Neural cell (in vitro differentiated cells): Measurements from ENCODE around the gene KCNQ2. TPM values are rescaled to one million over a fixed set of nuclear protein-coding genes. Genes with fewer than 3 reads are reported as not detected.

Source experiments
- H2AFZ ChIP-seq: fragments of 200-600, 300-800 bp; sonication (generic), shearing (Covaris generic); 2 replicates; pipeline ENCODE4 v1.6.0; 2014; ENCODE audit warnings: low read depth, mild to moderate bottlenecking, antibody characterized with exemption, low read length, moderate library complexity
- H3F3A ChIP-seq: fragments of 200-600 bp; shearing (Covaris generic); 2 replicates; pipeline ENCODE4 v1.6.1; 2016; ENCODE audit warnings: mild to moderate bottlenecking, moderate library complexity, mixed read lengths, antibody characterized with exemption, low read length; ENCODE audit not compliant: insufficient read depth, poor library complexity, severe bottlenecking
- H3K27ac ChIP-seq: fragments of 200-600, 300-800 bp; sonication (generic), shearing (Covaris generic); 2 replicates; pipeline ENCODE4 v1.5.1; 2014; ENCODE audit warnings: mild to moderate bottlenecking, low read length, moderate library complexity
- H3K27me3 ChIP-seq: fragments of 300-800, 200-600 bp; sonication (generic), shearing (Covaris generic); 2 replicates; pipeline ENCODE4 v1.6.0; 2014; ENCODE audit warnings: mild to moderate bottlenecking, low read depth, low read length, moderate library complexity; ENCODE audit not compliant: insufficient read depth
- H3K36me3 ChIP-seq: fragments of 300-800, 200-600 bp; sonication (generic), shearing (Covaris generic); 2 replicates; pipeline ENCODE4 v1.5.1; 2014; ENCODE audit warnings: mild to moderate bottlenecking, antibody characterized with exemption, low read length, moderate library complexity; ENCODE audit not compliant: insufficient read depth
- H3K4me2 ChIP-seq: fragments of 300-800, 200-600 bp; sonication (generic), shearing (Covaris generic); 2 replicates; pipeline ENCODE4 v1.6.0; 2014; ENCODE audit warnings: mild to moderate bottlenecking, low read length
- H3K4me3 ChIP-seq: fragments of 300-800, 200-600 bp; sonication (generic), shearing (Covaris generic); 2 replicates; pipeline ENCODE4 v1.5.1; 2014; ENCODE audit warnings: mild to moderate bottlenecking, low read length, moderate library complexity
- H3K79me2 ChIP-seq: fragments of 200-600 bp; shearing (Covaris generic); replicated peaks from 2 replicates; pipeline ENCODE4 v1.6.0; 2014; ENCODE audit warnings: mild to moderate bottlenecking, low read length, moderate library complexity; ENCODE audit not compliant: insufficient read depth
- H3K9ac ChIP-seq: fragments of 300-800, 200-600 bp; sonication (generic), shearing (Covaris generic); 2 replicates; pipeline ENCODE4 v1.6.1; 2016; ENCODE audit warnings: mild to moderate bottlenecking, low read length, mixed read lengths
- H3K9me2 ChIP-seq: fragments of 200-600 bp; shearing (Covaris generic); 2 replicates; pipeline ENCODE4 v1.6.1; 2016; ENCODE audit warnings: mild to moderate bottlenecking, low read length, mixed read lengths; ENCODE audit not compliant: insufficient read depth
- H3K9me3 ChIP-seq: fragments of 200-600, 300-800 bp; sonication (generic), shearing (Covaris generic); 2 replicates; pipeline ENCODE4 v1.6.1; 2016; ENCODE audit warnings: mild to moderate bottlenecking, mixed run types, low read length, moderate library complexity, mixed read lengths
- H4K20me1 ChIP-seq: fragments of 200-600 bp; shearing (Covaris generic); 2 replicates; pipeline ENCODE4 v1.6.1; 2016; ENCODE audit warnings: mild to moderate bottlenecking, mixed run types; ENCODE audit not compliant: insufficient read depth
- CTCF ChIP-seq: fragments of 450-650 bp; IDR thresholded peaks from 2 replicates; pipeline ENCODE4 v1.5.1; 2014; ENCODE audit warnings: antibody characterized with exemption, mild to moderate bottlenecking, moderate library complexity; ENCODE audit not compliant: poor library complexity, severe bottlenecking
- EP300 ChIP-seq: fragments of 450-650 bp; conservative IDR thresholded peaks from 2 replicates; pipeline ENCODE4 v1.6.1; 2014; ENCODE audit warnings: antibody characterized with exemption, mild to moderate bottlenecking, moderate library complexity; ENCODE audit not compliant: poor library complexity, severe bottlenecking
- EZH2 ChIP-seq: fragments of 200-600, 300-800 bp; shearing (Covaris generic), sonication (generic); IDR thresholded peaks from 2 replicates; pipeline ENCODE4 v1.6.1; 2014; ENCODE audit warnings: antibody characterized with exemption, low read length, borderline replicate concordance, mild to moderate bottlenecking; ENCODE audit not compliant: insufficient read depth, poor library complexity, severe bottlenecking
- MXI1 ChIP-seq: fragments of 450-650 bp; conservative IDR thresholded peaks from 2 replicates; pipeline ENCODE4 v1.6.1; 2014; ENCODE audit warnings: antibody characterized with exemption, mild to moderate bottlenecking; ENCODE audit not compliant: poor library complexity, severe bottlenecking
- POLR2AphosphoS5 ChIP-seq: IDR thresholded peaks from 2 replicates; pipeline ENCODE4 v1.6.1; 2012
- RAD21 ChIP-seq: fragments of 450-650 bp; conservative IDR thresholded peaks from 2 replicates; pipeline ENCODE4 v1.6.1; 2014; ENCODE audit warnings: antibody characterized with exemption, mild to moderate bottlenecking, moderate library complexity
- SMC3 ChIP-seq: fragments of 450-650 bp; conservative IDR thresholded peaks from 2 replicates; pipeline ENCODE4 v1.6.1; 2014; ENCODE audit warnings: antibody characterized with exemption, mild to moderate bottlenecking, moderate library complexity; ENCODE audit not compliant: poor library complexity
- TAF1 ChIP-seq: IDR thresholded peaks from 2 replicates; pipeline ENCODE4 v1.6.1; 2012; ENCODE audit warnings: low read depth
- polyA plus RNA-seq: library from polyadenylated mRNA; depleted of rRNA; stranded (reverse); fragments of >200 nt; gene quantifications from 2 replicates; pipeline ENCODE4 v1.2.3, GENCODE V29; 2014
- TF ChIP-seq, protein P1 (sequence below): IDR thresholded peaks from 2 replicates; pipeline ENCODE4 v1.6.1; 2012; ENCODE audit warnings: borderline replicate concordance

Gene KCNQ2
- polyA plus RNA-seq, 1 donor from 2014 or later = 84.7 TPM

GRCh38 chr20:63494084-63494419, 21.6 kb upstream of the KCNQ2 start:
- H3K36me3 ChIP-seq = peaks cover 18% of the 10 kb centered on the region
- H3K4me3 ChIP-seq = no peak overlapping the region

DNA sequence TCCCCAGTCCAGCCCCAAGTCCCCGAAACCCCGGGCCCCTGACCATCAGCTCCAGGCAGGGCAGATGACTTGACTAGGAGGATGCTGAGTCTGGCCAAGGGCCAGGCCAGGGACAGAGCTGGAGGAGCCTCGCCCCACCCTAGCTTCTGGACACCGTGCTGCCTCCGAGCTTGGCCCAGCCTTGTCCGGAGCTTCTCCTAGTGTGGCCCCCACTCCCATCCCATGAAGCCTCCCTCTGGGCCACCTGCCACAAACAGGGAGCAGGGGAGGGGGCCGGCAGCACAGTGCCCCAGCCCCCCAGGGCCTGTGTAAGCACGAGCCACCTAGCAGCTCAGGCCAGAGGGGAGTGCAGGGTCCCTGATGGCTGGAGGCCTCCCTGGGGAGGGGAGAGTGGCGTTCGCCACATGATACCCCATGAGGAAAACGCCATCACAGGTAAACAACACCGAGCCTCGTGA, 21.1 kb upstream of the KCNQ2 start:
- H3K9me2 ChIP-seq = no peaks in the 10 kb centered on the region
- no peaks in the 10 kb centered on the region for H3K27me3 ChIP-seq
- TF ChIP-seq CTCF = no peak
- no peak for TF ChIP-seq POLR2AphosphoS5
- no peak for TF ChIP-seq EP300
- TF ChIP-seq TAF1 = no peak
- TF ChIP-seq MXI1 = no peak
- TF ChIP-seq, protein P1, sequence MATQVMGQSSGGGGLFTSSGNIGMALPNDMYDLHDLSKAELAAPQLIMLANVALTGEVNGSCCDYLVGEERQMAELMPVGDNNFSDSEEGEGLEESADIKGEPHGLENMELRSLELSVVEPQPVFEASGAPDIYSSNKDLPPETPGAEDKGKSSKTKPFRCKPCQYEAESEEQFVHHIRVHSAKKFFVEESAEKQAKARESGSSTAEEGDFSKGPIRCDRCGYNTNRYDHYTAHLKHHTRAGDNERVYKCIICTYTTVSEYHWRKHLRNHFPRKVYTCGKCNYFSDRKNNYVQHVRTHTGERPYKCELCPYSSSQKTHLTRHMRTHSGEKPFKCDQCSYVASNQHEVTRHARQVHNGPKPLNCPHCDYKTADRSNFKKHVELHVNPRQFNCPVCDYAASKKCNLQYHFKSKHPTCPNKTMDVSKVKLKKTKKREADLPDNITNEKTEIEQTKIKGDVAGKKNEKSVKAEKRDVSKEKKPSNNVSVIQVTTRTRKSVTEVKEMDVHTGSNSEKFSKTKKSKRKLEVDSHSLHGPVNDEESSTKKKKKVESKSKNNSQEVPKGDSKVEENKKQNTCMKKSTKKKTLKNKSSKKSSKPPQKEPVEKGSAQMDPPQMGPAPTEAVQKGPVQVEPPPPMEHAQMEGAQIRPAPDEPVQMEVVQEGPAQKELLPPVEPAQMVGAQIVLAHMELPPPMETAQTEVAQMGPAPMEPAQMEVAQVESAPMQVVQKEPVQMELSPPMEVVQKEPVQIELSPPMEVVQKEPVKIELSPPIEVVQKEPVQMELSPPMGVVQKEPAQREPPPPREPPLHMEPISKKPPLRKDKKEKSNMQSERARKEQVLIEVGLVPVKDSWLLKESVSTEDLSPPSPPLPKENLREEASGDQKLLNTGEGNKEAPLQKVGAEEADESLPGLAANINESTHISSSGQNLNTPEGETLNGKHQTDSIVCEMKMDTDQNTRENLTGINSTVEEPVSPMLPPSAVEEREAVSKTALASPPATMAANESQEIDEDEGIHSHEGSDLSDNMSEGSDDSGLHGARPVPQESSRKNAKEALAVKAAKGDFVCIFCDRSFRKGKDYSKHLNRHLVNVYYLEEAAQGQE = no peak
- no peak for TF ChIP-seq EZH2
- H3K9ac ChIP-seq = no peak overlapping the region
- H3K36me3 ChIP-seq = peaks cover 18% of the 10 kb centered on the region
- no peaks in the 10 kb centered on the region for H3F3A ChIP-seq
- no peak overlapping the region for H3K4me3 ChIP-seq
- no peak overlapping the region for H3K27ac ChIP-seq
- no peaks in the 10 kb centered on the region for H3K9me3 ChIP-seq
- H4K20me1 ChIP-seq = no peaks in the 10 kb centered on the region
- H3K4me2 ChIP-seq = no peak overlapping the region
- peaks cover 3% of the 10 kb centered on the region for H3K79me2 ChIP-seq
- H2AFZ ChIP-seq = no peak overlapping the region

More at GRCh38 chr20:63494084-63494419, 21.6 kb upstream of the KCNQ2 start:
- TF ChIP-seq RAD21 = no peak
- TF ChIP-seq TAF1 = no peak
- TF ChIP-seq CTCF = no peak
- TF ChIP-seq EP300 = no peak
- TF ChIP-seq, protein P1 = no peak
- TF ChIP-seq EZH2 = no peak
- TF ChIP-seq SMC3 = no peak
- TF ChIP-seq POLR2AphosphoS5 = no peak
- TF ChIP-seq MXI1 = no peak
- H3F3A ChIP-seq = no peaks in the 10 kb centered on the region
- H2AFZ ChIP-seq = no peak overlapping the region
- no peaks in the 10 kb centered on the region for H3K27me3 ChIP-seq
- no peaks in the 10 kb centered on the region for H3K9me2 ChIP-seq
- peaks cover 3% of the 10 kb centered on the region for H3K79me2 ChIP-seq
- H3K4me2 ChIP-seq = no peak overlapping the region
- no peaks in the 10 kb centered on the region for H3K9me3 ChIP-seq
- H3K27ac ChIP-seq = no peak overlapping the region
- H4K20me1 ChIP-seq = no peaks in the 10 kb centered on the region
- no peak overlapping the region for H3K9ac ChIP-seq
